ENCODE results near the gene KLC4. TPM values are rescaled to one million over a fixed set of nuclear protein-coding genes. Genes with fewer than 3 reads are reported as not detected.

The KLC4 gene
- total RNA-seq, 2 experiments from 2014 or later = 12.0 to 12.3 TPM

DNA sequence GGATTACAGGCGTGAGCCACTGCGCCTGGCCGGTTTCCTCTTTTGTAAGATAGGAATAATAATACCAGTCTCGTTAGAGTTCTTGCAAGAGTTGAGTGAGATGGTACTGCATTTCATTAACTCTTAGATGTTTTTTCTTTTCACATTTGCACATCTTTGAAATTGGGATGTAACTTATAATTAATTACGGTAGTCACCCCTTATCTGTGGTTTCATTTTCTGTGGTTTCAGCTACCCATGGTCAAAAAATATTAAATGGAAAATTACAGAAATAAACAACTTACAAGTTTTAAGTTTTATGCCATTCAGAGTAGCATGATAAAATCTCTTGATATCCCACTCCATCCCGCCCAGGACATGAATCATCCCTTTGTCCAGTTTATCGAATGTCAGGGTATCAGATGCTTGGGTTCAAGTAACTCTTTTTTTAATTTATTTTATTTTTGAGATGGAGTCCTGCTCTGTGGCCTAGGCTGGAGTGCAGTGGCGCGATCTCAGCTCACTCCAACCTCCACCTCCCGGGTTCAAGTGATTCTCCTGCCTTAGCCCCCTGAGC, 32.1 kb downstream of the KLC4 start:
- Mint-ChIP-seq H3K9me3 (no peaks in the 10 kb centered on the region), H3K27me3 (ENCODE audit: low read depth) (no peaks in the 10 kb centered on the region)
- CTCF ChIA-PET = no interaction called here

DNA sequence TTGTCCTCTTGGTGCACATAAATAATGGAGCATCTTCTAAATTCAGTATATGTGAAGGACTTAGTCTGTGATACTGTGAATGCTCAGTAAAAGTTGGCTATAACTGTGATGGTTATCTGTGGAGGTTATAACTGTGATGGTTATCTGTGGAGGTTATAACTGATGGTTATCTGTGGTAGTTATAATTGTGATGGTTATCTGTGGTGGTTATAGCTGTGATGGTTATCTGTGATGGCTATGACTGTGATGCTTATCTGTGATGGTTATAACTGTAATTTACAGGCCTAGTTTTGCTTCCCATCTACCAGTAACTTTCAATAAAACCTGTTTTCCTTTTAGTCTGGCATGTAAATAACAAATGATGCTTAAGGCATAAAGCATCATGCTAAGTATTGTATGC, 33.2 kb downstream of the KLC4 start:
- H3K27me3 Mint-ChIP-seq (ENCODE audit: low read depth) = no peaks in the 10 kb centered on the region
- H3K4me1 Mint-ChIP-seq (ENCODE audit: low read depth) = peaks cover 6% of the 10 kb centered on the region
- CTCF ChIA-PET = no interaction called here
- H3K27ac Mint-ChIP-seq = no peak overlapping the region
- H3K36me3 Mint-ChIP-seq (ENCODE audit: low read depth) = no peaks in the 10 kb centered on the region
- H3K4me3 Mint-ChIP-seq = no peak overlapping the region
- intact Hi-C loops (cut with micrococcal nuclease) = no loop called here
- no peaks in the 10 kb centered on the region for H3K9me3 Mint-ChIP-seq
- no peak for DNase-seq

More for the DNA sequence above, 32.1 kb downstream of the KLC4 start:
- intact Hi-C loops (cut with micrococcal nuclease) = no loop called here
- H3K27ac Mint-ChIP-seq = no peak overlapping the region
- no peaks in the 10 kb centered on the region for H3K36me3 Mint-ChIP-seq (ENCODE audit: low read depth)
- H3K4me1 Mint-ChIP-seq (ENCODE audit: low read depth) = peaks cover 6% of the 10 kb centered on the region
- DNase-seq = no peak
- no peak overlapping the region for H3K4me3 Mint-ChIP-seq

DNA sequence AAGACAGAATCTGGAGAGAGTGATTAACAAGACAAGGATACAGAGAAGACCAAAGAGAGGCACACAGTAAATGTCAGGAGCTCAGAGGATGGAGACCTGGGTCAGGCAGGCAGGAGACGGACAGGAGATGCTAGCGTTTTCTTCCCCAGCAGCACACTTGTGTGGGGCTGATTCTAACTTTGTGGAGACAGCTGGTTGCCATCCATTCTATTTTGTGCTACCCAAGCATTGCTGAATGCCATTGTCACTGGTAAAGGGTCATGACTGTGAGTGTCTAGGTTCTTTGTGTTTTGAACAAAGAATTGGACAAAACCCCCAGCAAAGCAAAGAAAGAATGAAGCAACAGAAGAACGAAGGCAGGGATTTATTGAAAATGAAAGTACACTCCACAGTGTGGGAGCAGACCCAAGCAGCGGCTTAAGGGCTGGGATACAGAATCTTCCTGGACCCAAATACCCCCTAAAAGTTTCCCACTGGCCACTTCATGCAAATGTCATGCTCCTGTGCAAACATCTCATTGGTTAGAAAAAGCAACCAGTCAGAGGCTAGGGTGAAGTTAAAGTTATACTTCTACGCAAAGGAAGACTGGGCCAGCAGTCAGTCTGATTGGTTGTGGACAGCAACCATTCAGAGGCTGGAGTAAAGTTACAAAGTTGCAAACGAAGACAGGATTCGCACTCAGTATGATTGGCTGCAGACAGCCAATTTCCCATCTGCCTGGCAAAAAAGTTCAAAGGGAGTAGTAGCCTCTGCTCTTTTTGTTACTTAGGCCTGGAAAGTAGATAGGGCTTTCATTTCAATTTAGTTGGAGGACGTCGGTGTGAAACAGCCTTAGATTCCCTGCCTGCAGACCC, 34.2 kb downstream of the KLC4 start:
- DNase-seq = peak; percentile 18
- Mint-ChIP-seq H3K36me3 (ENCODE audit: low read depth) (no peaks in the 10 kb centered on the region), H3K4me1 (ENCODE audit: low read depth) (peaks cover 6% of the 10 kb centered on the region), H3K27ac (no peak overlapping the region), H3K4me3 (peak overlapping the region; percentile 0), H3K27me3 (ENCODE audit: low read depth) (no peaks in the 10 kb centered on the region), H3K9me3 (no peaks in the 10 kb centered on the region)
- intact Hi-C loops (cut with micrococcal nuclease) = no loop called here
- CTCF ChIA-PET = no interaction called here

DNA sequence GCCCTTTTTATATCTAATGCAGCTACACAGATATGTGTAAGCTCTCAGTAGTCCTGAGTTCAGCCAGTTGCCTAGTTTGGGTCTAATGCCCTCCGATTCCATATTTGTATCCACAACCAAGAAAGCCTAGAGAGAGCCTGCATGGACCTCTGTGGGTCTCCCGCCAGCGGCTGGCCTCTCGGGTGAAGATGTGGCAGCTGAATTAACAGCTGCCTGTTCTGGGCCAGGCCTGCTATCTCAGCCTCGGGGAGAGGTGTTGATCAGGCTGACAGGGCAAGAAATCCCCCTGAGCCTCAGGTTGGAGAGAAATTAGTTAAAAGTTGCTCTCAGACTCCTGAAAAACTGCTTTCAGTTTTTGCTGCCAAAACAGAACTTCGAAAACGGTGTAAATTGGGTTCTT, 36.5 kb downstream of the KLC4 start:
- no peak for DNase-seq
- H3K27ac Mint-ChIP-seq = no peak overlapping the region
- CTCF ChIA-PET = interaction anchor here (1.0 kb wide), 1 partner anchor 9 kb away, joined by 3 read pairs; no protein-coding TSS in a partner anchor
- no peak overlapping the region for H3K4me3 Mint-ChIP-seq
- no peaks in the 10 kb centered on the region for H3K36me3 Mint-ChIP-seq (ENCODE audit: low read depth)
- no peaks in the 10 kb centered on the region for H3K9me3 Mint-ChIP-seq
- no peaks in the 10 kb centered on the region for H3K27me3 Mint-ChIP-seq (ENCODE audit: low read depth)
- intact Hi-C loops (cut with micrococcal nuclease) = no loop called here
- H3K4me1 Mint-ChIP-seq (ENCODE audit: low read depth) = peaks cover 6% of the 10 kb centered on the region

DNA sequence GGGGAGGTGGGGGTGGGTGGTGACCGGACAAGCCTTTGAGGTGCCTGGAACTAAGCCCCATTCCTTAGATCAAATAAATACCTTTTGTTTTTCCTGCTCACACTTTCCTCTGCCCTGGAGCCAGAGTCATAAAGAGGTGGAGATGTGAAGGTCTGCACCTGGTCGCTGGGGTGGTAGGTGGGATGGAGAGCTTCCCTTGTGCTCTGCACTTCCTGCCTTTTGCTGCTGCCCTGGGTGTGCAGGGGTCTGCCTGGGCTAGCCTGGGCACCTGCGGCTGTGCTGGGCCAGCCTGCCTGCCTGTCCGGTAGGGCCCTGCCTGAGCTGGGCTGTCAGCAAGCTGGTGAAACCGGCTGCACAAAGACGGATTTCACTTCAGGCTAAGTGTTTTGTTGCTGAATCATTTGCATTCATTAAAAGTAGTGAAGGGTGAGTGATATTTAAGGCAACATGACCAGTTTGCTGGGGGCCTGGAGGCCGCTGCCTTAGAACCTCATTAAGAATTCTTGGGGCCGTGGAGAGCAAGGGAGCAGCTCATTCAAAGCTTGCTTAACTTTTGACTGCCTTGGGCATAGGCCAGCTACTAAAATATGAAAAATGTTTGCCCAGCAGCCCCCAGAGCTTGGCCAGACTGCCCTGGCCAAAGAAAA, 37.1 kb downstream of the KLC4 start:
- Mint-ChIP-seq H3K36me3 (ENCODE audit: low read depth) (no peaks in the 10 kb centered on the region), H3K9me3 (no peaks in the 10 kb centered on the region), H3K27ac (no peak overlapping the region), H3K4me1 (ENCODE audit: low read depth) (peaks cover 6% of the 10 kb centered on the region), H3K27me3 (ENCODE audit: low read depth) (no peaks in the 10 kb centered on the region), H3K4me3 (no peak overlapping the region)
- intact Hi-C loops (cut with micrococcal nuclease) = no loop called here
- DNase-seq = no peak
- CTCF ChIA-PET = interaction anchor here (0.8 to 1.0 kb wide), 2 partner anchors 9 to 27 kb away, joined by 3 to 4 read pairs; no protein-coding TSS in a partner anchor

DNA sequence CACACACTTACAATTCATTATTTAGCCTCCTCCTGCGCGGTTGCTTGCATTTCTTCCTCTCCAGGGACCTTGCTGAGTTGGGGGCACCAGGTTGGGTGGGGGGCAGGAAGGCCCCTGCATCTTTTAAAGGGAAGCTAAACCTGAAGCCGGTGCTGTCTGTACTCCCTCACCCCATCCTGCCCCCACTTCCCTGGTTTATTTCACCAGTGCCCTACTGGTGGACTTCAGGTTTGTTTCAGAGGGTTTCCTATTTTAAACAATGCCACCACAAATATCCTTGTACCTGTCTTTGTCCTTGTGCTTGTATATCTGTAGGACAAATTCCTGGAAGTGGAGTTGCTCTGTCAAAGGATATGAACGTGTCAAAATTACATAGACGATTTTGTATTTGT, 37.7 kb downstream of the KLC4 start:
- CTCF ChIA-PET = interaction anchor here (0.8 to 1.1 kb wide), 2 partner anchors 7 to 28 kb away, joined by 3 to 4 read pairs; no protein-coding TSS in a partner anchor
- intact Hi-C loops (cut with micrococcal nuclease) = no loop called here
- Mint-ChIP-seq H3K4me1 (ENCODE audit: low read depth) (peaks cover 6% of the 10 kb centered on the region), H3K9me3 (no peaks in the 10 kb centered on the region), H3K27me3 (ENCODE audit: low read depth) (no peaks in the 10 kb centered on the region), H3K27ac (no peak overlapping the region), H3K36me3 (ENCODE audit: low read depth) (no peaks in the 10 kb centered on the region), H3K4me3 (no peak overlapping the region)
- DNase-seq = no peak

DNA sequence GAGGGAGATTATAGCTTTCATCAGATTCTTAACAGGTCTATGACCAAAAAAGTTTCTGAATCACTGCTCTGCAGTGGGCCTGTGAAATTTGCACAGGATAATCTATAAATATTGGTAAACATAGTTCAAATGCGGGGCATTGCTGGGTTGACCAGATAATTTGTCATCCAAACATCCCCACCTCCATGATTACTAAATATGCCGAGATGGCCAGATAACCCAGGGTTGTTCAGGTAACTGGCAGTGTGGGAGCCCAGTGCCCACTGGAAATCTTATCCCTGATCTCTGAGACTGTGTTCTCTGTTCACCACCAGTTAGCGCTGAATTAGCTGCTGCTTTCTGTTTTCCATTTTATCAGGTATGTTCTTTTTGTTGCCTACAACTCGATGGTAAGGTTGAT, 38.1 kb downstream of the KLC4 start:
- DNase-seq = no peak
- no peaks in the 10 kb centered on the region for H3K27me3 Mint-ChIP-seq (ENCODE audit: low read depth)
- peaks cover 6% of the 10 kb centered on the region for H3K4me1 Mint-ChIP-seq (ENCODE audit: low read depth)
- CTCF ChIA-PET = interaction anchor here (0.6 to 1.1 kb wide), 3 partner anchors 8 to 166 kb away, joined by 3 to 4 read pairs (median 3); no protein-coding TSS in a partner anchor
- no peaks in the 10 kb centered on the region for H3K36me3 Mint-ChIP-seq (ENCODE audit: low read depth)
- H3K27ac Mint-ChIP-seq = no peak overlapping the region
- H3K4me3 Mint-ChIP-seq = no peak overlapping the region
- H3K9me3 Mint-ChIP-seq = no peaks in the 10 kb centered on the region
- intact Hi-C loops (cut with micrococcal nuclease) = no loop called here

DNA sequence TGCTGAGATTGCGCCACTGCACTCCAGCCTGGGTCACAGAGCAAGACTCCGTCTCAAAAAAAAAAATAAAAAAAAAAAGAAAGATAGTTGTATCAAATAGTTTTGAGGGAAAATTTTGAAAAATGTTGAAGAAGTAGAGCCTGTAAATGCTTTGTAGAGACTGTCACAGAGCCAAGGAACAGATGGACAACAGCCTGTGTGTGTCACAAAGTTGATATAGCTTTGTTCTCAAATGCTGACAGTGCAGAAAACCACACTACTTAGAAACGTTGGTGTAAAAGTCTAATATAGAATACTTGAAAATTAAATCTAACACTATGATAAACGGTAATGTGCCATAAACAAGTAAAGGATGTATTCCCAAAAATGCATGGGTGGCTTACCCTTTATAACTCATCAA, 42.1 kb downstream of the KLC4 start:
- intact Hi-C loops (cut with micrococcal nuclease) = no loop called here
- no peaks in the 10 kb centered on the region for H3K4me1 Mint-ChIP-seq (ENCODE audit: low read depth)
- no peaks in the 10 kb centered on the region for H3K36me3 Mint-ChIP-seq (ENCODE audit: low read depth)
- CTCF ChIA-PET = interaction anchor here (0.6 to 0.7 kb wide), 2 partner anchors 404 to 440 kb away, joined by 3 read pairs; no protein-coding TSS in a partner anchor
- no peak overlapping the region for H3K4me3 Mint-ChIP-seq
- no peak for DNase-seq
- no peaks in the 10 kb centered on the region for H3K27me3 Mint-ChIP-seq (ENCODE audit: low read depth)
- no peak overlapping the region for H3K27ac Mint-ChIP-seq
- no peaks in the 10 kb centered on the region for H3K9me3 Mint-ChIP-seq

DNA sequence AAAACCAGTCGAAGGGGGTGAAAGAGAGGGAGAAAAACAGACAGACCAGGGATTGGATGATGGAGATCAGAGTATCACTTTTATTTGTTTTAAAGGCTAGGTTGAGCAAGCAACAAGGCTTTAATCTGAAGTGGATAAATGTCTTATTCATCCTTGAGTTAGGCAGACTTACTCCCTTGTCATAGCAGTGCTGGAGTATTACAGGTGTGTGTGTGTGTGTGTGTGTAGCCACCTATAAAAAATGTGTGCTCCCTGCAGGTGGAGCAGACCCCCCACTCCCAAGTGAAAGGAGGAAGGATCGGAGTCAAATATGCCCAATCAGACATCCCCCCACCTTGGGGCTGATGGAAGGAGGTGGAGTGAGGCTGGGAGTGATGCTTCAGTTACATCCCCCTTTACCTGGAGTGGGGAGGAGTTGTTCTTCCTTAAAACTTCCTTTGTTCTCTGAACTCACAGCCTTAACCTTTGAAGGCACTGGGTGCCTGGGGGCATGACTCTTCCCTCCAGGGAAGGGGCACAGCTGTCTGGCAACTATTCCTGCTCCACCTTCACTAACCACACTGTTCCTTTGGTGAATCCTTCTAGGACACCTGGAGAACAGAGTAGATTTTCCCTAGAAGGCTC, 43.9 kb downstream of the KLC4 start:
- no peak overlapping the region for H3K27ac Mint-ChIP-seq
- intact Hi-C loops (cut with micrococcal nuclease) = no loop called here
- CTCF ChIA-PET = no interaction called here
- no peak for DNase-seq
- no peaks in the 10 kb centered on the region for H3K36me3 Mint-ChIP-seq (ENCODE audit: low read depth)
- H3K9me3 Mint-ChIP-seq = no peaks in the 10 kb centered on the region
- no peaks in the 10 kb centered on the region for H3K27me3 Mint-ChIP-seq (ENCODE audit: low read depth)
- H3K4me3 Mint-ChIP-seq = no peak overlapping the region
- H3K4me1 Mint-ChIP-seq (ENCODE audit: low read depth) = no peaks in the 10 kb centered on the region

DNA sequence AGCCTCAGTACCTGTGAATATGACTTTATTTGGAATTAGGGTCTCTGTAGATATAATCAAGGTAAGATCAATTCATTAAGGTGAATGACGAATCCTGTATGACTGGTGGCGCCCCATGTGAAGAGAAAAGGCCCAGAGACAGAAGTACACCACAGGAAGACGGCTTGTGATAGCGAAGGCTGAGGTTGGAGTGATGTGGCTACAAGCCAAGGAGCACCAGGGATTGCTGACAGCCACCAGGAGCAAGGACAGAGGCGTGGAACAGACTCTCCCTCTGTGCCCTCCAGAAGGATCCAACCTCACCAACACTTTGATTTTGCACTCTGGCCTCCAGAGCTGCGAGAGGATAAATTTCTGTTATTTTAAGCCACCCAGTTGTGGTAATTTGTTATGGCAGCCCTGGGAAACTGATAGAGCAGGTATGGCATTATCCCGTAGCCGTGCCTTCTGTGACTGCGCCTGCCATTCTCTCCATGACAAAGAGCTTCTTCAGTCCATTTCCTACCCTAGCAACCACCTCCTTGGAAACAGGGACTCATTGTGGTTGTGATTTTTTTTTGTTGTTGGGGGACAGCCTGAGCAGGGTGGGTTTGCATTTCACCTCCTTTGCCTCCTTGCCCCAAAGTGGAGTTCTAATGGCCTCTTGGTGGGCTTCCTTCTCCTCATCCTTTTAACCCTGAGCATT, 46.2 kb downstream of the KLC4 start:
- CTCF ChIA-PET = no interaction called here
- Mint-ChIP-seq H3K9me3 (no peaks in the 10 kb centered on the region), H3K27ac (no peak overlapping the region), H3K36me3 (ENCODE audit: low read depth) (no peaks in the 10 kb centered on the region), H3K4me1 (ENCODE audit: low read depth) (no peaks in the 10 kb centered on the region), H3K27me3 (ENCODE audit: low read depth) (no peaks in the 10 kb centered on the region), H3K4me3 (no peak overlapping the region)
- no peak for DNase-seq
- intact Hi-C loops (cut with micrococcal nuclease) = no loop called here

DNA sequence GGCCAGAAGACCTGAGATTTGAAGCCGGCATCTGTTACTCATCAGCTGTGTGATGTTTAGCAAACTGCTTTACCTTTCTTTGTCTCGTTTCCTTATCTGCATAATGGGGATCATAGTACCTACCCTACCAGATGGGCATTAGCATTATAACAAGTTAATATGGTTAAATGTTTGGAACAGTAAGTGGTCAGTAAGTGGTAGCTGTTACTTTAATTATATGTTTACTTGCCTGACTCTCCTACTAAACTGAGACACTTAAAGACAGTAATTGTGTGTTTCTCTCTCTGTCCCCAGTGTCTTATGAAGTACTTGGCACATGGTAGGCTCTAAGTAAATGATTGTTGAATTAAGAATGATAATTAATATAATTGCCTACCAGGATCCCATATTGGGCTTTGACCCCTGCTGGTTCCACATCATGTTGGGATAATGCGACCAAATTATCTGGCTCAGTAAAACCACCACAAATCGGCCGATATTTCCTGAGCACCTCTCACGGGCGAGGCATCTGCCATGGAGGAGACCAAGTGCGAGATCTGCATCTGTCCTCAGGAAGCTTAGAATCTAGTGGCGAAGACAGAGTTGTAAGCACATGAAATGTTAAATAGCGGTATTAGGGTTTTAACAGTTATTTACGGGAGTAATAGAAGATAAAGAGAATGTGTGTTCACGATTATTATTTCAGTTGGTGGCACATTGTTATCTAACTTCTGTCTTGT, 48.1 kb downstream of the KLC4 start:
- H3K27me3 Mint-ChIP-seq (ENCODE audit: low read depth) = no peaks in the 10 kb centered on the region
- H3K4me1 Mint-ChIP-seq (ENCODE audit: low read depth) = no peaks in the 10 kb centered on the region
- intact Hi-C loops (cut with micrococcal nuclease) = no loop called here
- H3K27ac Mint-ChIP-seq = no peak overlapping the region
- no peak for DNase-seq
- H3K9me3 Mint-ChIP-seq = no peaks in the 10 kb centered on the region
- H3K4me3 Mint-ChIP-seq = no peak overlapping the region
- CTCF ChIA-PET = no interaction called here
- H3K36me3 Mint-ChIP-seq (ENCODE audit: low read depth) = no peaks in the 10 kb centered on the region

Data from activated naive CD4-positive, alpha-beta T cell treated with anti-CD3 and anti-CD28 coated beads for 36 hours (primary cell).